Glutamatergic neuron (in vitro differentiated cells): ENCODE data around the gene CHN2. TPM values are rescaled to one million over a fixed set of nuclear protein-coding genes. Genes with fewer than 3 reads are reported as not detected.

Experiments used
- DNase-seq: peaks from one replicate; pipeline ENCODE4 v3.0.0; 2022
- H3K27ac Mint-ChIP-seq: one replicate; pipeline ENCODE4 v1.8.0; 2020; ENCODE audit warnings: mild to moderate bottlenecking, mixed read lengths, inconsistent platforms; ENCODE audit not compliant: unreplicated experiment
- H3K27me3 Mint-ChIP-seq: one replicate; pipeline ENCODE4 v1.8.0; 2020; ENCODE audit warnings: mild to moderate bottlenecking, moderate library complexity, mixed read lengths, inconsistent platforms; ENCODE audit not compliant: unreplicated experiment
- H3K36me3 Mint-ChIP-seq: one replicate; pipeline ENCODE4 v1.8.0; 2020; ENCODE audit warnings: mild to moderate bottlenecking, mixed read lengths, inconsistent platforms; ENCODE audit not compliant: unreplicated experiment
- H3K4me1 Mint-ChIP-seq: one replicate; pipeline ENCODE4 v1.8.0; 2020; ENCODE audit warnings: mild to moderate bottlenecking, low read depth, mixed read lengths, inconsistent platforms; ENCODE audit not compliant: unreplicated experiment
- H3K4me3 Mint-ChIP-seq: one replicate; pipeline ENCODE4 v1.8.0; 2020; ENCODE audit warnings: mild to moderate bottlenecking, mixed read lengths, inconsistent platforms; ENCODE audit not compliant: unreplicated experiment
- H3K9me3 Mint-ChIP-seq: one replicate; pipeline ENCODE4 v1.8.0; 2020; ENCODE audit warnings: mild to moderate bottlenecking, moderate library complexity, mixed read lengths, inconsistent platforms; ENCODE audit not compliant: unreplicated experiment
- CTCF ChIP-seq: fragments of 200-600 bp; sonication (generic); IDR thresholded peaks from one replicate; pipeline ENCODE4 v1.5.0; 2021; ENCODE audit not compliant: partially characterized antibody, unreplicated experiment
- total RNA-seq: library from RNA; stranded (reverse); fragmentation: NEBNext Ultra II Directional; extraction: Animal tissue kit (Norgen Biotek cat#: 25700); gene quantifications from one replicate; pipeline ENCODE4 v1.2.1, GENCODE V29; 2021; ENCODE audit not compliant: unreplicated experiment

Gene CHN2
- total RNA-seq, 1 donor from 2014 or later: 63.2 TPM

- no peak for DNase-seq
- Mint-ChIP-seq H3K27me3 (no peaks in the 10 kb centered on the region), H3K9me3 (peaks cover 5% of the 10 kb centered on the region), H3K4me1 (peaks cover 34% of the 10 kb centered on the region), H3K36me3 (no peaks in the 10 kb centered on the region), H3K27ac (peak overlapping the region; percentile 30), H3K4me3 (no peak overlapping the region)
- TF ChIP-seq CTCF: no peak
These were observed 110.2 kb downstream of the CHN2 start for GRCh38 chr7:29304756-29305155.

GRCh38 chr7:29306319-29306991, 111.9 kb downstream of the CHN2 start:
- Mint-ChIP-seq H3K36me3 (peaks cover 11% of the 10 kb centered on the region), H3K4me3 (no peak overlapping the region), H3K27ac (no peak overlapping the region), H3K9me3 (peaks cover 4% of the 10 kb centered on the region), H3K4me1 (peaks cover 30% of the 10 kb centered on the region), H3K27me3 (peaks cover 2% of the 10 kb centered on the region)
- DNase-seq: no peak
- TF ChIP-seq CTCF: no peak

DNA sequence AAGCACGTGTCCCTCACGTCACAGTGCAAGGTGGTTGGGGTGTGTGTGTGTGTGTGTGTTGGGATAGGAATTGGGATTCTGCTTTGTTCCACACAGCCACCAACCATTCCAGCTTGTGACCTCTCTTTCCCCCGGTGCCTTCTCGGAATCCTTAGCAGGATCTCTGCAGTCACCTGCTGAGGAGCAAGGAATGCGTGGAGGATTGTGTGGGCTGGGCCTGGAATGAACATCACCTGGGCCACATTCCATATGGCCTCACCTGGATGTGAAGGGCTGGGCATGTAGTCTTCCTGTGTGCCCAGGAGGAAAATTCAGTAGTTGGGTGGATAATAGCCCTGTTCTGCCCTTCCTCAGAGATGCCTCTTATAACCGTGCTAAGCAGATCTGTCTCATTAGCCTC, 113.8 kb downstream of the CHN2 start:
- Mint-ChIP-seq H3K4me1 (peaks cover 30% of the 10 kb centered on the region), H3K9me3 (peaks cover 2% of the 10 kb centered on the region), H3K27me3 (peaks cover 2% of the 10 kb centered on the region), H3K36me3 (peaks cover 11% of the 10 kb centered on the region), H3K27ac (no peak overlapping the region), H3K4me3 (peak overlapping the region; percentile 12)
- TF ChIP-seq CTCF: no peak
- no peak for DNase-seq

DNA sequence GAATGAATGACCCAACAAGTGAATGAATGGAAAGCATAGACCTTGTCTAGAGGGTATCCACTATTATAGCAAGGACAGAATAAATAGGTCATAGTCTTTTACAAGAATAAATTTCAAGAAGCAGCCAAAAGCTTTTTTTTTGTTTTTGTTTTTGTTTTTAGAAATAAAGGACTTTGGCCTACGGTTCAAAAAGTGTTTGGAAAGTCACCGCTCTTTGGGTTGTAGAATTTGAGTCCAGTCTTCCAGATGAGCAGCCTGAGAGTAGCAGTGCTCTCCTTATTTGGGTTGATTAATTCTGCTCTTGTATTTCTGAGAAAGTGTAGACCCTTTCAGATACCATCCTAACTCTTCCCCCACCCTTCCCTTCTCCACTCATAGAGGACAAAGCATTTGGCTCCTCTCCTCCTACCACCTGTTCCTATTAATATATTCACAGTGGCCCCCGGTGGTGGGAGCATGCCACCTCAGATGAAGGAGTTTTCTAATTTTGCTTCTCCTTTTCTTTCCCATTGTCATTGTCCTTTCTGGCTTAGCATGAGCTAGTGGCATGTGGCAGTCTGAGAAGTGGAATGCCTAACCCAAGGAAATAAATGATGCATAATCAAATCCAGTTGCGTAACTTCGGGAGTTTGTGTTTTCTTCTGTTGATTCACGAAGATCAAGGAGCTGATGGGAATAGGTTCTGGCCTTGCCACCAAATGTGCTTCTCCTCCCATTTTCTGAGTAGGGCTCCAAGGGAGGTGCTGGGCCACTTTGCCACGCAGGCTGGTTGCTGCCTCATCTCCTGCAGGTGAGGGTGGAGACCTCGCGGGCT, 114.7 kb downstream of the CHN2 start:
- no peak for TF ChIP-seq CTCF
- Mint-ChIP-seq H3K4me3 (no peak overlapping the region), H3K36me3 (peaks cover 11% of the 10 kb centered on the region), H3K9me3 (peaks cover 2% of the 10 kb centered on the region), H3K27me3 (peaks cover 2% of the 10 kb centered on the region), H3K4me1 (peaks cover 26% of the 10 kb centered on the region), H3K27ac (no peak overlapping the region)
- no peak for DNase-seq

DNA sequence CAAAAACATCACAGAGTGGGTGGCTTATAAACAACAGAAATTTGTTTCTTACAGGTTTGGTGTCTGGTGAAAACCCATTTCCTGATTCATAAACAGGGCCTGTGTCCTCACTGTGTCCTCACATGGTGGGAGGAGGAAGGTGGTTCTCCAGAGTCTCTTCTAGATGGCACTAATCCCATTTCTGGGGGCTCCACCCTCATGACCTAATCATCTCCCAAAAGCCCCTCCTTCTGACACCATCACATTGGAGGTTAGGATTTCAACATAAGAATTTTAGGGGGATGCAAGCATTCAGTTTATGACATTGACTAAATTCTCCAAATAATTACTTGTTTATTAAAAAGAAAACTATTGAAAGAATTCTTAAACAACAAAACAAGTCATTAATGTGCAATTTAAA, 116.0 kb downstream of the CHN2 start:
- H3K27me3 Mint-ChIP-seq: peaks cover 2% of the 10 kb centered on the region
- H3K9me3 Mint-ChIP-seq: peaks cover 2% of the 10 kb centered on the region
- DNase-seq: no peak
- peaks cover 24% of the 10 kb centered on the region for H3K4me1 Mint-ChIP-seq
- no peak for TF ChIP-seq CTCF
- H3K4me3 Mint-ChIP-seq: no peak overlapping the region
- H3K27ac Mint-ChIP-seq: no peak overlapping the region
- H3K36me3 Mint-ChIP-seq: peaks cover 11% of the 10 kb centered on the region
